ENCODE data around the gene SLC34A3. TPM values are rescaled to one million over a fixed set of nuclear protein-coding genes. Genes with fewer than 3 reads are reported as not detected.

SLC34A3 gene
- total RNA-seq, 1 donor from 2014 or later: 0.23 TPM

DNA sequence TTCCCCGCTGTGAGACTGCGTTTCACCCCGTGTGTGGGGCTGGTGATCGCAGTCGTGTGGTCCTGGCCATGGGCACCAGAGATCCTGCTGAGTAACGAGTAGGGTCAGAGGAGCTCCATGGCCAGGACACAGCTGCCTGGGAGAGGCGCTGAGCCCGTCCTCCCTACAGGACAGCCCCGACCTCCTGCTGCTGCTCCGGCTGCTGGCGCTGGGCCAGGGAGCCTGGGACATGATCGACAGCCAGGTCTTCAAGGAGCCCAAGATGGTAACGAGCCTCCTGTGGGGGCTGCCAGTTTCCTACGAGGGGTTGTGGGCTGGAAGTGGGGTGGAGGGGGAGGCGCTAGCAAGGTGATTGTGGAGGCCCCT lies 35.4 kb downstream of the SLC34A3 start:
- H3K36me3 ChIP-seq: peaks cover 38% of the 10 kb centered on the region
- intact Hi-C loops (cut with DNase I): no loop called here

DNA sequence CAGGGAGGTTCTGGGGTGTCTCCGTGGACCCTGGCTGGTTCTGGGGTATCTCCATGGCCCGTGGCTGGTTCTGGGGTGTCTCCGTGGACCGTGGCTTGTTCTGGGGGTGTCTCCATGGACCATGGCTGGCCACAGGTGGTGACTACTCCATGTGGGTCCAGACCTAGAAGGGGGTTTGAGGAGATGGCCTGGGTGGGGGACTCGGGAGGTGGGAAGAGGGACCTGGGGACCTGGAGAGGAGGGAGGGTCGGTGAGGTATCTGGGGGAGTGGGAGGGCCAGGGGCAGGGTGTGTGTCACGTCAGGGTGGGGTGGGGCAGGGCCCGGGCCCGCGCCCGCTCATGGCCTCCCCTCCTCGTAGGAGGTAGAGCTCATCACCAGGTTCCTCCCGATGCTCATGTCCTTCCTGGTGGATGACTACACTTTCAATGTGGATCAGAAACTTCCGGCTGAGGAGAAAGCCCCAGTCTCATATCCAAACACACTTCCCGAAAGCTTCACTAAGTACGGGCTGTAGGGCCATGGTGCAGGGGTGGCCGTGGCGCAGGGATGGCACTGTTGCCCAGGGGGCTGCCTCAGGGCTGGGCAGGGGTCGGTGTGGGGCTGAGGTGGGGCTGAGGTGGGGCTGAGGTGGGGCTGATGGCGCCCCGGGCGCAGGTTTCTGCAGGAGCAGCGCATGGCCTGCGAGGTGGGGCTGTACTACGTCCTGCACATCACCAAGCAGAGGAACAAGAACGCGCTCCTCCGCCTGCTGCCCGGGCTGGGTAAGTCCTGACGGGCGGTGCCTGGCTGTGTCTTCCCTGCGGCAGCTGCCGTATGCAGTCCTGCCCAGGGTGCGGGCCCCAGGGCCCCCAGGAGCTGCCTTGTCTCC lies 36.1 kb downstream of the SLC34A3 start:
- H3K27ac ChIP-seq: no peak overlapping the region
- intact Hi-C loops (cut with DNase I): no loop called here
- no peaks in the 10 kb centered on the region for H3K27me3 ChIP-seq
- ATAC-seq: no peak
- peaks cover 38% of the 10 kb centered on the region for H3K36me3 ChIP-seq
- no peaks in the 10 kb centered on the region for H3K9me3 ChIP-seq
- TF ChIP-seq, protein P1, sequence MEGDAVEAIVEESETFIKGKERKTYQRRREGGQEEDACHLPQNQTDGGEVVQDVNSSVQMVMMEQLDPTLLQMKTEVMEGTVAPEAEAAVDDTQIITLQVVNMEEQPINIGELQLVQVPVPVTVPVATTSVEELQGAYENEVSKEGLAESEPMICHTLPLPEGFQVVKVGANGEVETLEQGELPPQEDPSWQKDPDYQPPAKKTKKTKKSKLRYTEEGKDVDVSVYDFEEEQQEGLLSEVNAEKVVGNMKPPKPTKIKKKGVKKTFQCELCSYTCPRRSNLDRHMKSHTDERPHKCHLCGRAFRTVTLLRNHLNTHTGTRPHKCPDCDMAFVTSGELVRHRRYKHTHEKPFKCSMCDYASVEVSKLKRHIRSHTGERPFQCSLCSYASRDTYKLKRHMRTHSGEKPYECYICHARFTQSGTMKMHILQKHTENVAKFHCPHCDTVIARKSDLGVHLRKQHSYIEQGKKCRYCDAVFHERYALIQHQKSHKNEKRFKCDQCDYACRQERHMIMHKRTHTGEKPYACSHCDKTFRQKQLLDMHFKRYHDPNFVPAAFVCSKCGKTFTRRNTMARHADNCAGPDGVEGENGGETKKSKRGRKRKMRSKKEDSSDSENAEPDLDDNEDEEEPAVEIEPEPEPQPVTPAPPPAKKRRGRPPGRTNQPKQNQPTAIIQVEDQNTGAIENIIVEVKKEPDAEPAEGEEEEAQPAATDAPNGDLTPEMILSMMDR (IDR thresholded peaks at IDR 0.05): no peak
- peaks cover 25% of the 10 kb centered on the region for H3K4me1 ChIP-seq
- peak; percentile 58 for DNase-seq
- H3K4me3 ChIP-seq: no peak overlapping the region

More for the DNA sequence above, 35.4 kb downstream of the SLC34A3 start:
- Histone ChIP-seq H3K27me3 (no peaks in the 10 kb centered on the region), H3K9me3 (no peaks in the 10 kb centered on the region), H3K4me3 (no peak overlapping the region), H3K4me1 (peaks cover 25% of the 10 kb centered on the region), H3K27ac (no peak overlapping the region)
- TF ChIP-seq, protein P1 (IDR thresholded peaks at IDR 0.05): no peak
- ATAC-seq (no peak), DNase-seq (peak; percentile 61)

DNA sequence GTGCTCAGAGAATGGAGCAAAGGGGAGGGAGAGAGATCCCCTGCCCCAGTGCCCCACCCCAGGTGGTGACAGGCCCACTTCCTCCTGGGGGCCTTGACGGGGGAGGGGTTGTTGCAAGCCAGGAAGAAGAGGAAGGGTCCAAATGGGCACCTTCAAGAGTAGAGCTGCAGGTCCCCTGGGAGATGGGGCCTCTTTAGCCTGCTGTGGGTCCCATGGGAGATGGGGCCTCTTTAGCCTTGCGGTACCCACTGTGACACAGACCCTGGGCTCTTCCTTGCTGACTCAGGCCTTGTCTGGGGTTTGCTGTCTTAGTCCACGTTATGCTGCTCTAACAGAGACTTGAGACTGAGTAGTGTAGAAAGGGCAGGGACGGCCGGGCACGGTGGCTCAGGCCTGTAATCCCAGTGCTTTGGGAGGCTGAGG lies 37.2 kb downstream of the SLC34A3 start:
- TF ChIP-seq, protein P1 (IDR thresholded peaks at IDR 0.05): no peak
- H3K27ac ChIP-seq: peak overlapping the region; percentile 76
- peaks cover 25% of the 10 kb centered on the region for H3K4me1 ChIP-seq
- H3K36me3 ChIP-seq: peaks cover 48% of the 10 kb centered on the region
- no peaks in the 10 kb centered on the region for H3K9me3 ChIP-seq
- H3K27me3 ChIP-seq: no peaks in the 10 kb centered on the region
- DNase-seq (no peak), ATAC-seq (no peak)
- no peak overlapping the region for H3K4me3 ChIP-seq
- intact Hi-C loops (cut with DNase I): no loop called here

DNA sequence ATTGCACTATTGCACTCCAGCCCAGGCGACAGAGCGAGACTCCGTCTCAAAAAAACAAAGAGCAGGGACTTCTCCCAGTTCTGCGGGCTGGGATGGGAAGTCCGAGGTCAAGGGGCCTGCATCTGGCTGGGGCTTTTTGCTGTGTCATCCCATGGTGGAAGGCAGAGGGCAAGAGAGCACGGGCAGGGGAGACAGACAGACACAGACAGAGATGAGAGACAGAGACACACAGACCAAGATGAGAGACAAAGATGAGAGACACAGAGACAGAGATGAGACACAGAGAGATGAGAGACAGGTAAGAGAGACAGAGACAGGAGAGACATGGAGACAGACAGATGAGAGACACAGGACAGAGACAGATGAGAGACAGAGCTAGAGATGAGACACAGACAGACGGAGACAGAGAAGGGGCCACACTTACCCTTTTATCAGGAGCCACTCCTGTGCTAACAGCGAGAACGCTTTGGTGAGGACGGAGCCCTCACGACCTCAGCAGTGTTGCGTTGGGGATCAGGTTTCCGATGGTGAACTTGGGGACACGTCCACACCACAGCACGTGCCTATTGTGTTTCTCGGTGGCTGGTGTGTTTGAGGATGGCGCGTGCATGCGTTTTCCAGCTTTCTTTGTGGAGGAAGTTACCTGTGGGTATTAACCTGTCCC lies 38.0 kb downstream of the SLC34A3 start:
- no peaks in the 10 kb centered on the region for H3K27me3 ChIP-seq
- TF ChIP-seq, protein P1 (IDR thresholded peaks at IDR 0.05): no peak
- DNase-seq (no peak), ATAC-seq (no peak)
- peak overlapping the region; percentile 76 for H3K27ac ChIP-seq
- H3K4me1 ChIP-seq: peaks cover 25% of the 10 kb centered on the region
- no peaks in the 10 kb centered on the region for H3K9me3 ChIP-seq
- H3K36me3 ChIP-seq: peaks cover 50% of the 10 kb centered on the region
- intact Hi-C loops (cut with DNase I): no loop called here
- H3K4me3 ChIP-seq: peak overlapping the region; percentile 16

DNA sequence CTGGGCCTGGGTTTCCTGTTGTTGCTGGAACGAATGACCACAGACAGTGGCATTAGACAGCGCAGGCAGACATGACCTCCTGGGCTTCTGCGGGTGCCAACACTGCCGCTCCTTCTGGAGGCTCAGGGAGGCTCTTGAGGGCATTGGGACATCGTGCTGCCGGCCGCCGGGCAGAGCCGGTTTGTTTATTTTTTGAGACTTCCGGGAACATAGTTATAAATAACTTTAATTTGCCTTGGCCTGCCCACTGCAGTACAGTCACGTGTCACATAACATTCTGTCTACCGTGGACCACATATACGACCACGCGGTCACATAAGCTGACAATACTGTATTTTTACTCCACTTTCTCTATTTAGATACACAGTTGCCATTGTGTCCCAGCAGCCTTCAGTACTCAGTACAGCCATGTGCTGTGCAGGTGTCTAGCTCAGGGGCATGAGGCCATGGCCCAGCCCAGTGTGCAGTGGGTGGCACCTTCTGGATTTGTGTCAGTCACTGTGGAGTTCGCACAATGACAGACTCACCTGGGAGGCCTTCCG lies 38.6 kb downstream of the SLC34A3 start:
- Histone ChIP-seq H3K9me3 (no peaks in the 10 kb centered on the region), H3K36me3 (peaks cover 44% of the 10 kb centered on the region), H3K4me3 (peak overlapping the region; percentile 16), H3K27me3 (no peaks in the 10 kb centered on the region), H3K4me1 (peaks cover 32% of the 10 kb centered on the region), H3K27ac (peak overlapping the region; percentile 77)
- intact Hi-C loops (cut with DNase I): no loop called here
- ATAC-seq (peak; percentile 81), DNase-seq (peak; percentile 89)
- TF ChIP-seq, protein P1 (IDR thresholded peaks at IDR 0.05): no peak

All from upper lobe of right lung (tissue), 1 donor.